Stimulated activated naive CD8-positive, alpha-beta T cell treated with anti-CD3 and anti-CD28 coated beads, Interleukin-15, Interleukin-2, amounts not matched to agents 100 ng/mL and 50 ng/mL, for 24 hours (primary cell): Measurements from ENCODE around the gene LRP1.

Experiments used
- H3K27ac Mint-ChIP-seq: one replicate; pipeline ENCODE4 v1.8.0; 2021; ENCODE audit warnings: mild to moderate bottlenecking, mixed read lengths
- H3K27me3 Mint-ChIP-seq: one replicate; pipeline ENCODE4 v1.8.0; 2021; ENCODE audit warnings: mixed read lengths
- H3K36me3 Mint-ChIP-seq: one replicate; pipeline ENCODE4 v1.8.0; 2021; ENCODE audit warnings: low read depth, mixed read lengths
- H3K4me1 Mint-ChIP-seq: one replicate; pipeline ENCODE4 v1.8.0; 2021; ENCODE audit warnings: low read depth, mixed read lengths
- H3K4me3 Mint-ChIP-seq: one replicate; pipeline ENCODE4 v1.8.0; 2021; ENCODE audit warnings: mild to moderate bottlenecking, mixed read lengths
- H3K9me3 Mint-ChIP-seq: one replicate; pipeline ENCODE4 v1.8.0; 2021; ENCODE audit warnings: mixed read lengths

LRP1 gene

DNA sequence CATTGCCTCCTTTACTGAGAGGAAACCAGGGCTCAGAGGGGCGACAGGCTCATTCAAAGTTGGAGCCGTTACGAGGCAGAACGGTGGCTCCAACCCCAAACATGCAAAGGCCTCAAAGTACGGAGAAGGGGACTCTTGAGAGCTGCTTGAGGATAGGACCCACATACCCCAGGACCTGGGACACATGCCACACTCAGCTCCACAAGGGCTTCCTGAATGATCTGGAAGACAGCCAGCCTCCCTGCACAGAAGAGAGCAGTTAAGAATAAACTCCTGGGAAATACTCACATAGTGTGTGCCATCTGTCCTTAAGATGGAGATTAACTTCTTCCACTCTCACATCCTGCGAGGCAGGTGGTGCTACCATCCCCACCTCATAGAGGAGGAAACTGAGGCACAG lies 61.8 kb downstream of the LRP1 start:
- Mint-ChIP-seq H3K9me3 (no peaks in the 10 kb centered on the region), H3K4me3 (no peak overlapping the region)

DNA sequence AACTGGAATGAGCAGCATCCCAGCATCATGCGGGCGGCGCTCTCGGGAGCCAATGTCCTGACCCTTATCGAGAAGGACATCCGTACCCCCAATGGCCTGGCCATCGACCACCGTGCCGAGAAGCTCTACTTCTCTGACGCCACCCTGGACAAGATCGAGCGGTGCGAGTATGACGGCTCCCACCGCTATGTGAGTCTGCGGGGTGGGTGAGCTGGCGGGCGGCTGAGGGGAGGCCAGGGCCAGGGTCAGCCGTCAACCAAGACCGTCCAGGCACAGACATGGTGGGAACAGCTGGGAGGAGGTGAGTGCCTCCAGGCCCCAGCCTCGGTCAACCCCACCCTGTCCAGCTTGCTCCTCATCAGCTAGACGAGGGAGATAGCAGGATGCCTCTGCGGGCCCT lies 62.5 kb downstream of the LRP1 start:
- Mint-ChIP-seq H3K4me3 (no peak overlapping the region), H3K9me3 (no peaks in the 10 kb centered on the region), H3K27me3 (no peaks in the 10 kb centered on the region), H3K36me3 (no peaks in the 10 kb centered on the region), H3K4me1 (no peaks in the 10 kb centered on the region), H3K27ac (no peak overlapping the region)

More for the DNA sequence above, 61.8 kb downstream of the LRP1 start:
- Mint-ChIP-seq H3K36me3 (no peaks in the 10 kb centered on the region), H3K27me3 (no peaks in the 10 kb centered on the region), H3K4me1 (no peaks in the 10 kb centered on the region), H3K27ac (no peak overlapping the region)

DNA sequence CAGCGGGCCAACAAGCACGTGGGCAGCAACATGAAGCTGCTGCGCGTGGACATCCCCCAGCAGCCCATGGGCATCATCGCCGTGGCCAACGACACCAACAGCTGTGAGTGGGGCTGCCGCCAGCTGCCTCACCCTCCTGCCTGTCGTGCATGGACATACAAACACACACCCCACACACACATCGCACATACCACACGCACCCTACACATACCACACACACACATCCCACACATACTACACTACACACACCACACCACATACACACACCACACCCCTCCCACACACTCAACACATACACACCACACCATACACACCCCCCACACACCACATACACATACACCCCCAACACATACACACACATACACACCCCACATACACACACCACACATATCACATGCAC lies 63.1 kb downstream of the LRP1 start:
- no peaks in the 10 kb centered on the region for H3K9me3 Mint-ChIP-seq
- H3K27me3 Mint-ChIP-seq, result no peaks in the 10 kb centered on the region
- no peak overlapping the region for H3K27ac Mint-ChIP-seq
- H3K4me1 Mint-ChIP-seq, result no peaks in the 10 kb centered on the region
- H3K36me3 Mint-ChIP-seq, result no peaks in the 10 kb centered on the region
- H3K4me3 Mint-ChIP-seq, result no peak overlapping the region

DNA sequence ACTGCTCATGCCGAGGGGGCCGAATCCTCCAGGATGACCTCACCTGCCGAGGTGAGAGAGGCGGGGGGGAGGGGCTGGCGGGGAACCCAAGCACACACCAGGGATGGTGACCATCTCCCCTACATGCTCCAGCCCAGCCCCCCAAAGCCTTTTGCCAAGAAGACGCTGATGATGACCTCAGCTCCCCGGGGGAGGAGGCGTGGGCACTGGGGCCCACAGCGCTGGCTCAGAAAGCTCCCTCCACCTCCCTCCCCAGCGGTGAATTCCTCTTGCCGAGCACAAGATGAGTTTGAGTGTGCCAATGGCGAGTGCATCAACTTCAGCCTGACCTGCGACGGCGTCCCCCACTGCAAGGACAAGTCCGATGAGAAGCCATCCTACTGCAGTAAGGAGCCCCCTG lies 64.6 kb downstream of the LRP1 start:
- H3K27me3 Mint-ChIP-seq, result no peaks in the 10 kb centered on the region
- no peaks in the 10 kb centered on the region for H3K36me3 Mint-ChIP-seq
- no peaks in the 10 kb centered on the region for H3K9me3 Mint-ChIP-seq
- H3K4me1 Mint-ChIP-seq, result no peaks in the 10 kb centered on the region
- no peak overlapping the region for H3K4me3 Mint-ChIP-seq
- H3K27ac Mint-ChIP-seq, result no peak overlapping the region

DNA sequence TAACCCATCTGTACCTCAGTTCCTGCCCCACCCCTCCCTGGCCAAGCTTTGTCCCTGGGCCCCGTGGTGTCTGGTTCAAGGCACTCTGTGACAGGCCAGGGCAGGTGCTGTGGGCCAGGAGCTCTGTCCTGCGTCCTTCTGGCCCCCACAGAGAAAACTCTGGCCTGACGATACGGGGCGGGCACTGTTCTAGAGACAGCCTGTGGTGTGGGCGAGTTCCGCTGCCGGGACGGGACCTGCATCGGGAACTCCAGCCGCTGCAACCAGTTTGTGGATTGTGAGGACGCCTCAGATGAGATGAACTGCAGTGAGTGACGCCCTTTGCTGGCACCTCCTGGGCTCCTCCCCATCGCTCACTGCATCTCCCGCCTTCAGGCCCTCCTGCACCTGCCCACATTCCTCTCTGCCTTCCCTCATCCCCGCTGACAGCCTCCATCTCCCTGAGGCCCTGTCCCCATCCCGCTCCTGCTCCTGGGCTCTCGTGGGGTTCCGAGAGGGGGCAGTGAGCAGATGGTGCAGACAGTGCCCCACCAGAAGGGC lies 65.5 kb downstream of the LRP1 start:
- Mint-ChIP-seq H3K4me1 (no peaks in the 10 kb centered on the region), H3K27ac (no peak overlapping the region), H3K36me3 (no peaks in the 10 kb centered on the region), H3K4me3 (no peak overlapping the region), H3K9me3 (no peaks in the 10 kb centered on the region), H3K27me3 (no peaks in the 10 kb centered on the region)

DNA sequence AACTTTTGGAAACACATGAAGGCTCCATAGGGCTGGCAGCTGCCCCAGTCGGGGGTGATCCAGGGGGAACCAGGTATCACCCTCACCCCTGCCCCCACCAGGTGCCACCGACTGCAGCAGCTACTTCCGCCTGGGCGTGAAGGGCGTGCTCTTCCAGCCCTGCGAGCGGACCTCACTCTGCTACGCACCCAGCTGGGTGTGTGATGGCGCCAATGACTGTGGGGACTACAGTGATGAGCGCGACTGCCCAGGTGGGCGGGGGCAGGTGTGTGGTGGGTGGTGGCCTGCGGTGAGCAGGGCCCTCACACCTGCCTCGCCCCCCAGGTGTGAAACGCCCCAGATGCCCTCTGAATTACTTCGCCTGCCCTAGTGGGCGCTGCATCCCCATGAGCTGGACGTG lies 66.0 kb downstream of the LRP1 start:
- H3K4me3 Mint-ChIP-seq, result no peak overlapping the region
- no peaks in the 10 kb centered on the region for H3K27me3 Mint-ChIP-seq
- no peaks in the 10 kb centered on the region for H3K9me3 Mint-ChIP-seq
- H3K36me3 Mint-ChIP-seq, result no peaks in the 10 kb centered on the region
- no peaks in the 10 kb centered on the region for H3K4me1 Mint-ChIP-seq
- H3K27ac Mint-ChIP-seq, result no peak overlapping the region

DNA sequence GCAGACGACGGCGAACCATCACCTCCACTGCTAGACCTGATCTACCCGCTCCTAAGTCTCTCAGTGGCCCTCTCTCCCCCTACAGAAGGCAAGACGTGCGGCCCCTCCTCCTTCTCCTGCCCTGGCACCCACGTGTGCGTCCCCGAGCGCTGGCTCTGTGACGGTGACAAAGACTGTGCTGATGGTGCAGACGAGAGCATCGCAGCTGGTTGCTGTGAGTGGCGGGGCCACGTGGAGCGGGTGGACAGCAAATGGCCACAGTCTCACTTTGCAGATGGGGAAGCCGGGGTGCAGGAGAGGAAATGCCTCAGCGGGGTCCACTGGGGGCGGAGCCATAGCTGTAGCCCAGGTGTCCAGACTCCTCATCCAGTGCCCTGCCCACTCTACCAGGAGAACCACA lies 66.9 kb downstream of the LRP1 start:
- Mint-ChIP-seq H3K27me3 (no peaks in the 10 kb centered on the region), H3K27ac (no peak overlapping the region), H3K4me3 (no peak overlapping the region), H3K36me3 (no peaks in the 10 kb centered on the region), H3K4me1 (no peaks in the 10 kb centered on the region), H3K9me3 (no peaks in the 10 kb centered on the region)

DNA sequence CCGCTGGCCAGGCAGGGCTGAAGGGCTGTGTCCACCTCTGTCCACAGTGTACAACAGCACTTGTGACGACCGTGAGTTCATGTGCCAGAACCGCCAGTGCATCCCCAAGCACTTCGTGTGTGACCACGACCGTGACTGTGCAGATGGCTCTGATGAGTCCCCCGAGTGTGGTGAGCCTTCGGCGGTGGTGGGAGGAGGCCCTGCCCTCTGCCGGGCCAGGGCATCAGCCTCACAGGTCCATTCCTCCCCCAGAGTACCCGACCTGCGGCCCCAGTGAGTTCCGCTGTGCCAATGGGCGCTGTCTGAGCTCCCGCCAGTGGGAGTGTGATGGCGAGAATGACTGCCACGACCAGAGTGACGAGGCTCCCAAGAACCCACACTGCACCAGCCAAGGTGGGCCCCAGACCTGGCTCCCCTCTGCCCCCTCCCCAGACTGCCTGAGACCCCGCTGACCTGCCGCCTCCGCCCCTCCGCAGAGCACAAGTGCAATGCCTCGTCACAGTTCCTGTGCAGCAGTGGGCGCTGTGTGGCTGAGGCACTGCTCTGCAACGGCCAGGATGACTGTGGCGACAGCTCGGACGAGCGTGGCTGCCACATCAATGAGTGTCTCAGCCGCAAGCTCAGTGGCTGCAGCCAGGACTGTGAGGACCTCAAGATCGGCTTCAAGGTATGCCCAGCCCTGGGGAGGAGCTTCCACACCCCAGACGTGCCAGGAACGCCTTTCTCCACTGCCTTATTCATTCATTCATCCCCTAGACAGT lies 67.5 kb downstream of the LRP1 start:
- Mint-ChIP-seq H3K27ac (no peak overlapping the region), H3K27me3 (no peaks in the 10 kb centered on the region), H3K9me3 (no peaks in the 10 kb centered on the region), H3K4me3 (no peak overlapping the region), H3K36me3 (no peaks in the 10 kb centered on the region), H3K4me1 (no peaks in the 10 kb centered on the region)

DNA sequence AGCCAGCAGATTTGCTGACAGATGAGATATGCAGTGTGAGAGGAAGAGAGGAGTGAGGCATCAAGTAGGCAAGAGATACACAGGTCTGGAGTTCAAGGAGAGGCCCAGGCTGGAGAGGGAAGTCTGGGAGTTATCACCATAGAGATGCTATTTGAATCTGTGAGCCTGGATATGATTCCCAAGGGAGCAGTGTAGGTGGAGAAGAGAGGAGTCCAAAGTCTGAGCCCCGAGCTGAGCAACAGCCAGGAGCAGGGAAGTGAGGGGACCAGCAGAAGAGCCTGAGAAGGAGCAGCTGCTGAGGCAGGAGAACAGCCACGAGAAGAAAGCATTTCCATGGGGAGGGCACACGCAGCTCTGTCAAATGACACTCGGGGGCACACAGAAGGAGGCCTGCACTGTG lies 68.2 kb downstream of the LRP1 start:
- Mint-ChIP-seq H3K9me3 (no peaks in the 10 kb centered on the region), H3K4me3 (no peak overlapping the region), H3K27ac (no peak overlapping the region), H3K36me3 (no peaks in the 10 kb centered on the region), H3K4me1 (no peaks in the 10 kb centered on the region), H3K27me3 (no peaks in the 10 kb centered on the region)

DNA sequence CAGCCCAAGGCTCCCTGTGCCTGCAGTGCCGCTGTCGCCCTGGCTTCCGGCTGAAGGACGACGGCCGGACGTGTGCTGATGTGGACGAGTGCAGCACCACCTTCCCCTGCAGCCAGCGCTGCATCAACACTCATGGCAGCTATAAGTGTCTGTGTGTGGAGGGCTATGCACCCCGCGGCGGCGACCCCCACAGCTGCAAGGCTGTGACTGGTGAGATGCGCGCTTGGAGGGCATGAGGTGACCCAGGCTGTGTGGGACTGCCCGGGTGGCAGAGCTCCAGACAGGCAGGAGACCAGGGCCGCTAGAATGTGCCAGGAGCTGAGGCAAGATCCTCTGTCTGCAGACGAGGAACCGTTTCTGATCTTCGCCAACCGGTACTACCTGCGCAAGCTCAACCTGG lies 68.7 kb downstream of the LRP1 start:
- H3K4me3 Mint-ChIP-seq, result no peak overlapping the region
- H3K9me3 Mint-ChIP-seq, result no peaks in the 10 kb centered on the region
- no peaks in the 10 kb centered on the region for H3K36me3 Mint-ChIP-seq
- H3K27me3 Mint-ChIP-seq, result no peaks in the 10 kb centered on the region
- H3K4me1 Mint-ChIP-seq, result no peaks in the 10 kb centered on the region
- H3K27ac Mint-ChIP-seq, result no peak overlapping the region

DNA sequence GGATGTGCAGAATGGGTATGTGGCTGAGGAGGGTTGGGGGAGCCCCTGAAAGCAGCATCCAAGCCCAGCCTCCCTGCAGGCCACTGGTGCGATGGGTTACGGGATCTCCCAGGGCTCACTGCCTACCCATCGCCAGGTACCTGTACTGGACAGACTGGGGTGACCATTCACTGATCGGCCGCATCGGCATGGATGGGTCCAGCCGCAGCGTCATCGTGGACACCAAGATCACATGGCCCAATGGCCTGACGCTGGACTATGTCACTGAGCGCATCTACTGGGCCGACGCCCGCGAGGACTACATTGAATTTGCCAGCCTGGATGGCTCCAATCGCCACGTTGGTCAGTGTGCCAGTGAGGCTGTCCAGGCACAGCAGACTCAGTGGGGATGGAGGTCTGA lies 70.0 kb downstream of the LRP1 start:
- H3K9me3 Mint-ChIP-seq, result no peaks in the 10 kb centered on the region
- H3K4me3 Mint-ChIP-seq, result no peak overlapping the region
- H3K27me3 Mint-ChIP-seq, result no peaks in the 10 kb centered on the region
- no peak overlapping the region for H3K27ac Mint-ChIP-seq
- no peaks in the 10 kb centered on the region for H3K36me3 Mint-ChIP-seq
- H3K4me1 Mint-ChIP-seq, result no peaks in the 10 kb centered on the region

DNA sequence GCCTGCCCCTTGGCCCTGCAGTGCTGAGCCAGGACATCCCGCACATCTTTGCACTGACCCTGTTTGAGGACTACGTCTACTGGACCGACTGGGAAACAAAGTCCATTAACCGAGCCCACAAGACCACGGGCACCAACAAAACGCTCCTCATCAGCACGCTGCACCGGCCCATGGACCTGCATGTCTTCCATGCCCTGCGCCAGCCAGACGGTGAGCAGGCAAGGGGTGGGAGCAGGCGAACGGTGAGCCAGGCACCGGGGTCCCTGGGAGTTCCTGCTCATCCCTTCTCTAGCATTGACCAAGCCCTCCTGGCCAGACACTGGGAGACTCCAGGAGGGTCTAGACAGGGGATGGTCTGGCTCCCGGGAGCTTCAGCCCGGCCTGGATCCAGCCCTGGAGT lies 70.9 kb downstream of the LRP1 start:
- Mint-ChIP-seq H3K27ac (no peak overlapping the region), H3K4me1 (no peaks in the 10 kb centered on the region), H3K27me3 (no peaks in the 10 kb centered on the region), H3K4me3 (no peak overlapping the region), H3K9me3 (no peaks in the 10 kb centered on the region), H3K36me3 (no peaks in the 10 kb centered on the region)

DNA sequence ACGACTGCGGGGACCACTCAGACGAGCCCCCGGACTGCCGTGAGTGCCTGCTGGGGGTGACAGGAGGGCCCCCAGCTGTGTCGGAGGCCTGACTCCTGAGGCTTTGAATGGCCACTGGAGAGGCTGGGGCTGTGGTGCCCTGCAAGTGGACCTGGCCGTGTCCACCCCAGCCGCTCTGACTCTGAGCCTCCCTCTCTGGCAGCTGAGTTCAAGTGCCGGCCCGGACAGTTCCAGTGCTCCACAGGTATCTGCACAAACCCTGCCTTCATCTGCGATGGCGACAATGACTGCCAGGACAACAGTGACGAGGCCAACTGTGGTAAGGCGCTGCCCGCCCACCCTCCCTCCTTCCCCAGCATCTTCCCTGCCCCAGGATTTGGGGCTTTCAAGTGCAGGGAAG lies 72.2 kb downstream of the LRP1 start:
- H3K27ac Mint-ChIP-seq, result no peak overlapping the region

DNA sequence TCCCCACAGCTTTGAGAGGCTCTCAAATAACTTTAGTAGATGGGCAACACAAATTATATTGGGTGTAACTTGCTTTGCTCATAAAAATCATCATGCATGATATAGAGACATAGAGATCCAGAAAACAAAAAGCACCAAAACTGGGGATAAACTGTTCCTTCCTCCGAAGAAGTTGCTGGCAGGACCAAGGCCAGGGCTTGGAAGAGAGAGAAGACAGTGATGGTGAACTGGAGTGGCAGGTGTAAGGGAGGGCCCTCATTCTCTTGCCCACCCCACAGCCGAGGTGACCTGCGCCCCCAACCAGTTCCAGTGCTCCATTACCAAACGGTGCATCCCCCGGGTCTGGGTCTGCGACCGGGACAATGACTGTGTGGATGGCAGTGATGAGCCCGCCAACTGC lies 72.9 kb downstream of the LRP1 start:
- Mint-ChIP-seq H3K27ac (no peak overlapping the region), H3K4me3 (no peak overlapping the region), H3K4me1 (no peaks in the 10 kb centered on the region), H3K27me3 (no peaks in the 10 kb centered on the region), H3K36me3 (no peaks in the 10 kb centered on the region), H3K9me3 (no peaks in the 10 kb centered on the region)

More for the DNA sequence above, 72.2 kb downstream of the LRP1 start:
- Mint-ChIP-seq H3K27me3 (no peaks in the 10 kb centered on the region), H3K4me1 (no peaks in the 10 kb centered on the region), H3K9me3 (no peaks in the 10 kb centered on the region), H3K36me3 (no peaks in the 10 kb centered on the region), H3K4me3 (no peak overlapping the region)

DNA sequence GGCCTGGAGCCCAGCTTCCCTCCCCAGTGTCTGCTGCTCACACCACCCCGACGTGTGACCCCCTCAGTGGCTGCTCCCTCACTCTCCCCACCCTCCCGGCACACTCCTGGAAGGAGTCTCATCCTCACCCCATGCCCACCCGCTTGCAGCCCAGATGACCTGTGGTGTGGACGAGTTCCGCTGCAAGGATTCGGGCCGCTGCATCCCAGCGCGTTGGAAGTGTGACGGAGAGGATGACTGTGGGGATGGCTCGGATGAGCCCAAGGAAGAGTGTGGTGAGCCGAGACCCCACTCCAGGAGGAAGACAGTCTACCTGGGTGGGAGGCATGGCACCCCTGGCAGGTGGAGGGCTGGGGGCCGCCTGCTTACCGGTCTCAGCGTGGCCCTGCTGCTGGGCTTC lies 73.3 kb downstream of the LRP1 start:
- H3K36me3 Mint-ChIP-seq, result no peaks in the 10 kb centered on the region
- no peak overlapping the region for H3K27ac Mint-ChIP-seq
- no peaks in the 10 kb centered on the region for H3K27me3 Mint-ChIP-seq
- no peaks in the 10 kb centered on the region for H3K9me3 Mint-ChIP-seq
- no peaks in the 10 kb centered on the region for H3K4me1 Mint-ChIP-seq
- no peak overlapping the region for H3K4me3 Mint-ChIP-seq

DNA sequence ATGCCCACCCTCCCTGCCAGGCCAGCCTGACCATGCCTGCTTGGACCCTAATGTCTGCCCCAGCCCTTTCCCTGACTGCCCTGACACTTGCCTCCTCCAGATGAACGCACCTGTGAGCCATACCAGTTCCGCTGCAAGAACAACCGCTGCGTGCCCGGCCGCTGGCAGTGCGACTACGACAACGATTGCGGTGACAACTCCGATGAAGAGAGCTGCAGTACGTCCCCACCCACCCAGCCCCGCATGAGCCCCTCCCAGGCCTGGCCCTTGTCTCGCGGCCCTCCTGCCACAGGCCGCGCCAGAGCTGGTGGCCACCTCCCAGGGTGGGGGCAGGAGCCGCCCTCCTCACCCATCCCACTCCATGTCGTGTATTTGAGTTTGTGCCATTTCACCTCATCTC lies 74.0 kb downstream of the LRP1 start:
- Mint-ChIP-seq H3K36me3 (no peaks in the 10 kb centered on the region), H3K27ac (no peak overlapping the region), H3K27me3 (no peaks in the 10 kb centered on the region), H3K4me1 (no peaks in the 10 kb centered on the region), H3K4me3 (no peak overlapping the region), H3K9me3 (no peaks in the 10 kb centered on the region)
